Measurements from ENCODE around the gene DNASE2.

The DNASE2 gene

GRCh38 chr19:12886651-12886968, 5.4 kb upstream of the DNASE2 start:
- DNase-seq (ENCODE audit: low spot score), result no peak

GRCh38 chr19:12885749-12886650, 4.8 kb upstream of the DNASE2 start:
- DNase-seq (ENCODE audit: low spot score), result no peak

GRCh38 chr19:12884926-12885748, 3.9 kb upstream of the DNASE2 start:
- DNase-seq (ENCODE audit: low spot score), result peak; percentile 74

GRCh38 chr19:12884627-12884925, 3.3 kb upstream of the DNASE2 start:
- DNase-seq (ENCODE audit: low spot score), result no peak

GRCh38 chr19:12884202-12884601, 3.0 kb upstream of the DNASE2 start:
- DNase-seq (ENCODE audit: low spot score), result no peak

- no peak for DNase-seq (ENCODE audit: low spot score)
Measured at GRCh38 chr19:12882589-12882988, 1.3 kb upstream of the DNASE2 start.

GRCh38 chr19:12880551-12881171, 588 bp downstream of the DNASE2 start:
- peak; percentile 49 for DNase-seq (ENCODE audit: low spot score)

GRCh38 chr19:12875086-12875485, 6.2 kb downstream of the DNASE2 start:
- no peak for DNase-seq (ENCODE audit: low spot score)

GRCh38 chr19:12873891-12874745, 7.1 kb downstream of the DNASE2 start:
- no peak for DNase-seq (ENCODE audit: low spot score)

GRCh38 chr19:12872941-12873890, 8.0 kb downstream of the DNASE2 start:
- peak; percentile 70 for DNase-seq (ENCODE audit: low spot score)

- DNase-seq (ENCODE audit: low spot score), result no peak
Measured at GRCh38 chr19:12872255-12872654, 9.0 kb downstream of the DNASE2 start.

- DNase-seq (ENCODE audit: low spot score), result no peak
Measured at GRCh38 chr19:12871681-12872080, 9.6 kb downstream of the DNASE2 start.

- peak; percentile 65 for DNase-seq (ENCODE audit: low spot score)
Measured at GRCh38 chr19:12868540-12869112, 12.6 kb downstream of the DNASE2 start.

- DNase-seq (ENCODE audit: low spot score), result peak; percentile 93
Measured at GRCh38 chr19:12867120-12868099, 13.8 kb downstream of the DNASE2 start.

GRCh38 chr19:12866416-12867119, 14.7 kb downstream of the DNASE2 start:
- no peak for DNase-seq (ENCODE audit: low spot score)

- DNase-seq (ENCODE audit: low spot score), result no peak
Measured at GRCh38 chr19:12865746-12866415, 15.4 kb downstream of the DNASE2 start.

GRCh38 chr19:12864721-12865715, 16.2 kb downstream of the DNASE2 start:
- no peak for DNase-seq (ENCODE audit: low spot score)
